ENCODE measurements around the gene C5AR2.

GRCh38 chr19:47310323-47310722 lies 21.7 kb upstream of the C5AR2 start:
- TF ChIP-seq, protein P1, sequence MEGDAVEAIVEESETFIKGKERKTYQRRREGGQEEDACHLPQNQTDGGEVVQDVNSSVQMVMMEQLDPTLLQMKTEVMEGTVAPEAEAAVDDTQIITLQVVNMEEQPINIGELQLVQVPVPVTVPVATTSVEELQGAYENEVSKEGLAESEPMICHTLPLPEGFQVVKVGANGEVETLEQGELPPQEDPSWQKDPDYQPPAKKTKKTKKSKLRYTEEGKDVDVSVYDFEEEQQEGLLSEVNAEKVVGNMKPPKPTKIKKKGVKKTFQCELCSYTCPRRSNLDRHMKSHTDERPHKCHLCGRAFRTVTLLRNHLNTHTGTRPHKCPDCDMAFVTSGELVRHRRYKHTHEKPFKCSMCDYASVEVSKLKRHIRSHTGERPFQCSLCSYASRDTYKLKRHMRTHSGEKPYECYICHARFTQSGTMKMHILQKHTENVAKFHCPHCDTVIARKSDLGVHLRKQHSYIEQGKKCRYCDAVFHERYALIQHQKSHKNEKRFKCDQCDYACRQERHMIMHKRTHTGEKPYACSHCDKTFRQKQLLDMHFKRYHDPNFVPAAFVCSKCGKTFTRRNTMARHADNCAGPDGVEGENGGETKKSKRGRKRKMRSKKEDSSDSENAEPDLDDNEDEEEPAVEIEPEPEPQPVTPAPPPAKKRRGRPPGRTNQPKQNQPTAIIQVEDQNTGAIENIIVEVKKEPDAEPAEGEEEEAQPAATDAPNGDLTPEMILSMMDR (IDR thresholded peaks at IDR 0.05; ENCODE audit: low read depth, low read length, missing input control) = no peak
- no peak for TF ChIP-seq FOXA1 (IDR thresholded peaks at IDR 0.05)
- TF ChIP-seq HNF4A (conservative IDR thresholded peaks at IDR 0.05) = no peak
- TF ChIP-seq RAD21 (IDR thresholded peaks at IDR 0.05) = no peak
- no peak for TF ChIP-seq EGR1 (IDR thresholded peaks at IDR 0.05; ENCODE audit: low read depth in 2 of 2)
- no peak for TF ChIP-seq TAF1 (conservative IDR thresholded peaks at IDR 0.05)
- no peak for TF ChIP-seq YY1 (IDR thresholded peaks at IDR 0.05)
- TF ChIP-seq ATF3 (IDR thresholded peaks at IDR 0.05) = no peak
- TF ChIP-seq REST (IDR thresholded peaks at IDR 0.05) = no peak

Data from liver (tissue), 3 donors.